ENCODE data around the gene AKAP1.
"Not testable (repeated sequence)": the region's sequence is repeated elsewhere in the genome, so short reads cannot be mapped to it uniquely, and the experiment has no call there.

Gene AKAP1

GRCh38 chr17:57075785-57076184 is 9.3 kb upstream of the AKAP1 start:
- no peak for FAIRE-seq

GRCh38 chr17:57077000-57077399 is 8.0 kb upstream of the AKAP1 start:
- no peak for FAIRE-seq

- FAIRE-seq = no peak
These were observed 6.8 kb upstream of the AKAP1 start for GRCh38 chr17:57078274-57078673.

GRCh38 chr17:57080718-57081117 is 4.3 kb upstream of the AKAP1 start:
- FAIRE-seq = no peak

GRCh38 chr17:57082441-57082840 is 2.6 kb upstream of the AKAP1 start:
- FAIRE-seq = no peak

GRCh38 chr17:57084361-57084801 is 665 bp upstream of the AKAP1 start:
- no peak for FAIRE-seq

GRCh38 chr17:57085448-57086068 is 512 bp downstream of the AKAP1 start:
- no peak for FAIRE-seq

GRCh38 chr17:57086069-57086930 is 1.3 kb downstream of the AKAP1 start:
- no peak for FAIRE-seq

- FAIRE-seq = no peak
These were observed 3.3 kb downstream of the AKAP1 start for GRCh38 chr17:57088298-57088697.

GRCh38 chr17:57089391-57089790 is 4.3 kb downstream of the AKAP1 start:
- FAIRE-seq = no peak

GRCh38 chr17:57090560-57091185 is 5.6 kb downstream of the AKAP1 start:
- no peak for FAIRE-seq

GRCh38 chr17:57091186-57091618 is 6.2 kb downstream of the AKAP1 start:
- FAIRE-seq = no peak

- FAIRE-seq = no peak
These were observed 7.1 kb downstream of the AKAP1 start for GRCh38 chr17:57092171-57092570.

GRCh38 chr17:57092779-57093178 is 7.7 kb downstream of the AKAP1 start:
- no peak for FAIRE-seq

GRCh38 chr17:57096472-57097202 is 11.6 kb downstream of the AKAP1 start:
- FAIRE-seq = no peak

- no peak for FAIRE-seq
These were observed 12.9 kb downstream of the AKAP1 start for GRCh38 chr17:57097832-57098421.

GRCh38 chr17:57099165-57099564 is 14.1 kb downstream of the AKAP1 start:
- no peak for FAIRE-seq

GRCh38 chr17:57102122-57102521 is 17.1 kb downstream of the AKAP1 start:
- no peak for FAIRE-seq

GRCh38 chr17:57102660-57103059 is 17.6 kb downstream of the AKAP1 start:
- not testable (repeated sequence) for FAIRE-seq

GRCh38 chr17:57104461-57105175 is 19.6 kb downstream of the AKAP1 start:
- no peak for FAIRE-seq

GRCh38 chr17:57105591-57105990 is 20.5 kb downstream of the AKAP1 start:
- no peak for FAIRE-seq

All from islet of Langerhans (tissue), 1 donor.